Kidney (tissue), 14 donors: ENCODE results near the gene RASAL2. TPM values are rescaled to one million over a fixed set of nuclear protein-coding genes. Genes with fewer than 3 reads are reported as not detected.

Experiments used
- DNase-seq, 5 donors: peaks; one replicate each; pipeline ENCODE4 v3.0.0-alpha.2; 2013 to 2020
- FAIRE-seq: peaks from 2 replicates; lab custom pipeline; 2012; peaks lifted over from hg19 to GRCh38; lab: Jason Lieb, UNC
- H3K27ac ChIP-seq, 2 donors: one replicate each; pipeline ENCODE4 v1.7.0; 2013; ENCODE audit warnings: low read depth in 2 of 2, low read length in 2 of 2, inconsistent platforms in 1 of 2
- H3K27me3 ChIP-seq: one replicate; pipeline ENCODE4 v1.7.1; 2013; ENCODE audit warnings: low read length, inconsistent platforms; ENCODE audit not compliant: control insufficient read depth, insufficient read depth
- H3K36me3 ChIP-seq, 3 donors: one replicate each; pipeline versions ENCODE4 v1.7.0 to v1.7.1; 2013; ENCODE audit warnings: low read length in 3 of 3, control low read depth in 1 of 3, inconsistent platforms in 1 of 3; ENCODE audit not compliant: insufficient read depth in 3 of 3, control insufficient read depth in 2 of 3
- H3K4me1 ChIP-seq, 3 donors: one replicate each; pipeline versions ENCODE4 v1.7.0 to v1.7.1; 2013; ENCODE audit warnings: low read length in 3 of 3, inconsistent platforms in 1 of 3, low read depth in 1 of 3; ENCODE audit not compliant: control insufficient read depth in 2 of 3, insufficient read depth in 2 of 3
- H3K4me3 ChIP-seq, 3 donors: one replicate each; pipeline versions ENCODE4 v1.7.0 to v1.8.1; 2013; ENCODE audit warnings: low read length in 3 of 3, control low read depth in 1 of 3, inconsistent platforms in 1 of 3
- H3K9ac ChIP-seq, 3 donors: one replicate each; pipeline versions ENCODE4 v1.7.0 to v1.7.1; 2013; ENCODE audit warnings: low read length in 3 of 3, control low read depth in 1 of 3, inconsistent platforms in 1 of 3
- H3K9me3 ChIP-seq, 3 donors: one replicate each; pipeline versions ENCODE4 v1.7.0 to v1.7.1; 2013; ENCODE audit warnings: low read length in 3 of 3, control low read depth in 1 of 3, inconsistent platforms in 1 of 3; ENCODE audit not compliant: control insufficient read depth in 2 of 3, insufficient read depth in 1 of 3
- CTCF ChIP-seq: IDR thresholded peaks from 3 replicates; pipeline ENCODE4 v1.5.1; 2012; ENCODE audit warnings: mild to moderate bottlenecking, moderate library complexity, borderline replicate concordance; ENCODE audit not compliant: insufficient read depth; ENCODE audit errors: extremely low read depth
- intact Hi-C: fragments of 100-400 bp; cut with DNase I; formaldehyde crosslinking; loops from one replicate; pipeline ENCODE4 v1.11.1; 2022
- polyA plus RNA-seq: library from polyadenylated mRNA; stranded (reverse); fragments of 350-450 nt; fragmentation: Illumina TruSeq; extraction: RNeasy Lipid Tissue Mini Kit (QIAGEN cat#74804); gene quantifications from one replicate; pipeline ENCODE4 v1.2.3, GENCODE V29; 2014; ENCODE audit warnings: low read depth, low replicate concordance; ENCODE audit not compliant: insufficient read depth
- total RNA-seq: library from RNA; stranded (reverse); fragmentation: NEBNext Ultra II Directional; extraction: Animal tissue kit (Norgen Biotek cat#: 25700); gene quantifications from one replicate; pipeline ENCODE4 v1.2.1, GENCODE V29; 2021
- donor health status: control.
- donor health status: control.
- donor health status: control.
- donor health status: control.
- donor health status: control.
- donor health status: DM: yes; HTN: yes; CAD: no.
- donor health status: Normal renal cell carcinoma (clear cell type).

The RASAL2 gene
- total and polyA plus RNA-seq, 2 donors from 2014 or later = 2.2 to 26.5 TPM

- Histone ChIP-seq H3K4me1 (no peaks in the 10 kb centered on the region), H3K27me3 (no peaks in the 10 kb centered on the region), H3K36me3 (no peaks in the 10 kb centered on the region), H3K9me3 (no peaks in the 10 kb centered on the region), H3K4me3 (no peak overlapping the region), H3K27ac (no peak overlapping the region), H3K9ac (no peak overlapping the region)
- FAIRE-seq (no peak), DNase-seq (no peak)
- intact Hi-C loops = no loop called here
- TF ChIP-seq CTCF = no peak
Observed at GRCh38 chr1:178495741-178496409, 402.0 kb downstream of the RASAL2 start.

- H3K27me3 ChIP-seq = no peaks in the 10 kb centered on the region
- no peak within 1 kb of the TSS for H3K27ac ChIP-seq
- no peaks in the 10 kb centered on the region for H3K36me3 ChIP-seq
- no peak for TF ChIP-seq CTCF
- H3K4me1 ChIP-seq = no peaks in the 10 kb centered on the region
- FAIRE-seq = no peak
- no peak within 1 kb of the TSS for H3K4me3 ChIP-seq
- intact Hi-C loops = no loop called here
- DNase-seq = no peak
- H3K9ac ChIP-seq = no peak within 1 kb of the TSS
- no peaks in the 10 kb centered on the region for H3K9me3 ChIP-seq
Observed at GRCh38 chr1:178496410-178497135, 402.7 kb downstream of the RASAL2 start, which contains the start of gene CLEC20A. TSS of gene CLEC20A (minus strand) at chr1:178496964. CDS start at chr1:178496939, 25 bp downstream.

- no peak for DNase-seq
- no peaks in the 10 kb centered on the region for H3K36me3 ChIP-seq
- no peak for TF ChIP-seq CTCF
- H3K4me1 ChIP-seq = no peaks in the 10 kb centered on the region
- H3K27ac ChIP-seq = no peak overlapping the region
- no peaks in the 10 kb centered on the region for H3K9me3 ChIP-seq
- no peak overlapping the region for H3K4me3 ChIP-seq
- no peaks in the 10 kb centered on the region for H3K27me3 ChIP-seq
- intact Hi-C loops = no loop called here
- H3K9ac ChIP-seq = no peak overlapping the region
- no peak for FAIRE-seq
Observed at GRCh38 chr1:178497903-178498478, 404.1 kb downstream of the RASAL2 start.
